OCI-M2 (cell line): Measurements from ENCODE around the gene VWA3A.
"Not testable (repeated sequence)": the region's sequence is repeated elsewhere in the genome, so short reads cannot be mapped to it uniquely, and the experiment has no call there.

Experiments
- DNase-seq: peaks from one replicate; lab custom pipeline; 2025; ENCODE audit not compliant: unreplicated experiment; lab: John Stamatoyannopoulos, UW

VWA3A gene

GRCh38 chr16:22088642-22089041 lies 3.7 kb upstream of the VWA3A start:
- DNase-seq, result no peak

GRCh38 chr16:22089910-22090309 lies 2.4 kb upstream of the VWA3A start:
- no peak for DNase-seq

- DNase-seq, result no peak
Measured at GRCh38 chr16:22091721-22092120, 620 bp upstream of the VWA3A start.

GRCh38 chr16:22093331-22093730 lies 990 bp downstream of the VWA3A start:
- DNase-seq, result no peak

GRCh38 chr16:22093996-22094395 lies 1.7 kb downstream of the VWA3A start:
- DNase-seq, result no peak

- DNase-seq, result no peak
Measured at GRCh38 chr16:22098405-22099255, 6.3 kb downstream of the VWA3A start.

GRCh38 chr16:22099256-22099975 lies 7.1 kb downstream of the VWA3A start:
- DNase-seq, result no peak

GRCh38 chr16:22103441-22103840 lies 11.1 kb downstream of the VWA3A start:
- DNase-seq, result no peak

- DNase-seq, result no peak
Measured at GRCh38 chr16:22109258-22109898, 17.0 kb downstream of the VWA3A start.

GRCh38 chr16:22111629-22112028 lies 19.3 kb downstream of the VWA3A start:
- DNase-seq, result not testable (repeated sequence)

- DNase-seq, result no peak
Measured at GRCh38 chr16:22116095-22116700, 23.9 kb downstream of the VWA3A start.

- no peak for DNase-seq
Measured at GRCh38 chr16:22117609-22118008, 25.3 kb downstream of the VWA3A start.

- no peak for DNase-seq
Measured at GRCh38 chr16:22120440-22120839, 28.1 kb downstream of the VWA3A start.

- no peak for DNase-seq
Measured at GRCh38 chr16:22122239-22122638, 29.9 kb downstream of the VWA3A start.

- no peak for DNase-seq
Measured at GRCh38 chr16:22123146-22123545, 30.8 kb downstream of the VWA3A start.

GRCh38 chr16:22123759-22124490 lies 31.6 kb downstream of the VWA3A start:
- no peak for DNase-seq

- DNase-seq, result no peak
Measured at GRCh38 chr16:22124583-22125284, 32.4 kb downstream of the VWA3A start.

GRCh38 chr16:22126037-22126558 lies 33.8 kb downstream of the VWA3A start:
- no peak for DNase-seq

- not testable (repeated sequence) for DNase-seq
Measured at GRCh38 chr16:22128537-22128936, 36.2 kb downstream of the VWA3A start.

GRCh38 chr16:22130528-22130927 lies 38.2 kb downstream of the VWA3A start:
- no peak for DNase-seq
